PC-3 (cell line): ENCODE data around the gene FARP1. TPM values are rescaled to one million over a fixed set of nuclear protein-coding genes. Genes with fewer than 3 reads are reported as not detected.
A peak's percentile ranks its signal among the peaks of the same experiment; 100 is the strongest.

Source experiments
- ATAC-seq: fragments of 200-7000 bp; cut with Tn5 transposase; 2 replicates; pipeline ENCODE4 v1.9.1; 2020; ENCODE audit warnings: mild to moderate bottlenecking, moderate library complexity
- BruUV-seq: library from RNA; stranded (reverse); fragments of 400-500 nt; replicated peaks from 2 replicates; lab custom pipeline; 2021; lab: Mats Ljungman, UMichigan
- CTCF ChIA-PET: fragments of 300-600 bp; sonication (Branson Sonifier 250); formaldehyde crosslinking; loops from one replicate; lab custom pipeline; 2022; ENCODE audit warnings: antibody characterized with exemption; lab: Charles Lee
- POLR2A ChIA-PET: fragments of 300-600 bp; sonication (Branson Sonifier 250); formaldehyde crosslinking; loops from one replicate; lab custom pipeline; 2022; ENCODE audit warnings: antibody characterized with exemption; ENCODE audit not compliant: unreplicated experiment; lab: Charles Lee
- DNase-seq: peaks from one replicate; pipeline ENCODE4 v3.0.0-alpha.2; 2015
- H2AFZ ChIP-seq: fragments of 300-600 bp; sonication (generic); 2 replicates; pipeline ENCODE4 v1.6.0; 2016; ENCODE audit warnings: antibody characterized with exemption, low read length
- H3F3A ChIP-seq: fragments of 300-600 bp; sonication (generic); one replicate; pipeline ENCODE4 v1.6.0; 2017; ENCODE audit warnings: antibody characterized with exemption, low read length, control low read depth, mild to moderate bottlenecking; ENCODE audit not compliant: unreplicated experiment
- H3K27ac ChIP-seq: fragments of 300-600 bp; sonication (generic); 2 replicates; pipeline ENCODE4 v1.5.1; 2016; ENCODE audit warnings: mild to moderate bottlenecking, low read length
- H3K27me3 ChIP-seq: fragments of 300-600 bp; sonication (generic); 2 replicates; pipeline ENCODE4 v1.6.1; 2016; ENCODE audit warnings: low read length, mixed read lengths
- H3K36me3 ChIP-seq: fragments of 300-600 bp; sonication (generic); 2 replicates; pipeline ENCODE4 v1.6.1; 2016; ENCODE audit warnings: low read depth, mixed run types, low read length, mixed read lengths
- H3K4me1 ChIP-seq: fragments of 300-600 bp; sonication (generic); 2 replicates; pipeline ENCODE4 v1.5.1; 2016; ENCODE audit warnings: low read length; ENCODE audit not compliant: insufficient read depth
- H3K4me2 ChIP-seq: fragments of 300-600 bp; sonication (generic); 2 replicates; pipeline ENCODE4 v1.6.0; 2016; ENCODE audit warnings: low read length
- H3K4me3 ChIP-seq: fragments of 300-600 bp; sonication (generic); 2 replicates; pipeline ENCODE4 v1.5.1; 2016; ENCODE audit warnings: mild to moderate bottlenecking, low read length, mixed read lengths
- H3K79me2 ChIP-seq: fragments of 300-600 bp; sonication (generic); 2 replicates; pipeline ENCODE4 v1.6.1; 2017; ENCODE audit warnings: low read length, mixed read lengths
- H3K9ac ChIP-seq: fragments of 300-600 bp; sonication (generic); 2 replicates; pipeline ENCODE4 v1.6.0; 2016; ENCODE audit warnings: mild to moderate bottlenecking, low read length
- H3K9me2 ChIP-seq: fragments of 300-600 bp; sonication (generic); replicated peaks from 2 replicates; pipeline ENCODE4 v1.6.1; 2016; ENCODE audit warnings: mixed run types, low read length, mixed read lengths
- H3K9me3 ChIP-seq: fragments of 300-600 bp; sonication (generic); 2 replicates; pipeline ENCODE4 v1.6.1; 2016; ENCODE audit warnings: low read length, mixed read lengths
- H4K20me1 ChIP-seq: fragments of 300-600 bp; sonication (generic); 2 replicates; pipeline ENCODE4 v1.6.1; 2016; ENCODE audit warnings: low read length, mixed read lengths
- EZH2 ChIP-seq: fragments of 300-600 bp; sonication (generic); IDR thresholded peaks from one replicate; pipeline ENCODE4 v1.6.1; 2017; ENCODE audit warnings: antibody characterized with exemption, mild to moderate bottlenecking, low read length; ENCODE audit not compliant: unreplicated experiment
- EZH2phosphoT487 ChIP-seq: fragments of 300-600 bp; sonication (generic); IDR thresholded peaks from 2 replicates; pipeline ENCODE4 v1.6.1; 2018; ENCODE audit warnings: mild to moderate bottlenecking, antibody characterized with exemption, low read length, borderline replicate concordance
- intact Hi-C: fragments of 100-400 bp; cut with micrococcal nuclease; formaldehyde crosslinking; loops from 2 replicates; pipeline ENCODE4 v1.9.0; 2023
- total RNA-seq: library from RNA; depleted of rRNA; stranded (reverse); fragments of >200 nt; gene quantifications from 2 replicates; pipeline ENCODE4 v1.2.3, GENCODE V29; 2014
- TF ChIP-seq, protein P1 (sequence below): fragments of 300-600 bp; sonication (generic); conservative IDR thresholded peaks from 2 replicates; pipeline ENCODE4 v1.5.1; 2017; ENCODE audit warnings: antibody characterized with exemption, low read depth, mild to moderate bottlenecking, low read length

The FARP1 gene
- total RNA-seq, 1 experiment from 2014 or later, result 18.2 TPM

DNA sequence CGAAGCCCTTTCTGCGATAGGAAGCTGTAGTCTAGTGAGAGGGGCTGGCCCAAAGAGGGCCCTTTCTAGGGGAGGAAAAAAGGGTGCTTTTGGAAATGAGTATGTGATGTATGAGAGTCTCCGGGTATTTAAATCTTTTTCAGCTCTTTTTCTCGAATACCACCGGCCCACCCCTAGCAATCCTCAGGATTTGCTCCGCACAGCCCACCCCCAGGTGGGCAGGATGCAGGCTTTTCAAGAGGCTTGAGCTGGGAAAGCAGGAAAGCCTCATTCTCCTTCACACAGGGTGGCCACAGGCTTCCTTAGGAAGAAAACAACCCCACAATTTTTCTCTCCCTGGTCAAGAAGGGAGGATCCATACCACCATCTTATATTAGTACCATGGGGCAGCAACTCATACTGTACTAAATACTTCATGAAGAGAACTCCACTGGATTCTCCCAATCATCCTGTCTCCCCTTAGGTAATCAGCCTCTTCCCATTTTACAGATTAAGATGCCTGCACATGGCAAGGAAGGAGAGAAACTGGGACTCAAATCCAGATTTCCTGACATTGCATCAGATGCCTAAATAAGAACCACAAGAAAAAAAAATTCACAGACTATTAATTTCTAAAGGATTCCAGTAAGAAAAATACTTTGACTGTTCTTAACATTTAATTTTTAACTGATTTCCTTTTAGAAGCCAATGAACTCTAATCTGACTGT, 349.6 kb downstream of the FARP1 start:
- ATAC-seq (no peak), DNase-seq (no peak)
- Histone ChIP-seq H3F3A (no peaks in the 10 kb centered on the region), H3K27ac (no peak overlapping the region), H3K9me2 (no peaks in the 10 kb centered on the region), H2AFZ (no peak overlapping the region), H3K27me3 (no peaks in the 10 kb centered on the region), H3K4me1 (no peaks in the 10 kb centered on the region), H3K79me2 (peaks cover 79% of the 10 kb centered on the region), H3K36me3 (no peaks in the 10 kb centered on the region), H3K4me3 (no peak overlapping the region), H3K9me3 (no peaks in the 10 kb centered on the region), H3K9ac (no peak overlapping the region), H3K4me2 (no peak overlapping the region), H4K20me1 (no peaks in the 10 kb centered on the region)
- CTCF ChIA-PET, result no interaction called here
- intact Hi-C loops, result no loop called here
- BruUV-seq, result TSS peak; percentile 16
- POLR2A ChIA-PET, result no interaction called here
- TF ChIP-seq, protein P1, sequence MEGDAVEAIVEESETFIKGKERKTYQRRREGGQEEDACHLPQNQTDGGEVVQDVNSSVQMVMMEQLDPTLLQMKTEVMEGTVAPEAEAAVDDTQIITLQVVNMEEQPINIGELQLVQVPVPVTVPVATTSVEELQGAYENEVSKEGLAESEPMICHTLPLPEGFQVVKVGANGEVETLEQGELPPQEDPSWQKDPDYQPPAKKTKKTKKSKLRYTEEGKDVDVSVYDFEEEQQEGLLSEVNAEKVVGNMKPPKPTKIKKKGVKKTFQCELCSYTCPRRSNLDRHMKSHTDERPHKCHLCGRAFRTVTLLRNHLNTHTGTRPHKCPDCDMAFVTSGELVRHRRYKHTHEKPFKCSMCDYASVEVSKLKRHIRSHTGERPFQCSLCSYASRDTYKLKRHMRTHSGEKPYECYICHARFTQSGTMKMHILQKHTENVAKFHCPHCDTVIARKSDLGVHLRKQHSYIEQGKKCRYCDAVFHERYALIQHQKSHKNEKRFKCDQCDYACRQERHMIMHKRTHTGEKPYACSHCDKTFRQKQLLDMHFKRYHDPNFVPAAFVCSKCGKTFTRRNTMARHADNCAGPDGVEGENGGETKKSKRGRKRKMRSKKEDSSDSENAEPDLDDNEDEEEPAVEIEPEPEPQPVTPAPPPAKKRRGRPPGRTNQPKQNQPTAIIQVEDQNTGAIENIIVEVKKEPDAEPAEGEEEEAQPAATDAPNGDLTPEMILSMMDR, result no peak
- no peak for TF ChIP-seq EZH2phosphoT487
- no peak for TF ChIP-seq EZH2

DNA sequence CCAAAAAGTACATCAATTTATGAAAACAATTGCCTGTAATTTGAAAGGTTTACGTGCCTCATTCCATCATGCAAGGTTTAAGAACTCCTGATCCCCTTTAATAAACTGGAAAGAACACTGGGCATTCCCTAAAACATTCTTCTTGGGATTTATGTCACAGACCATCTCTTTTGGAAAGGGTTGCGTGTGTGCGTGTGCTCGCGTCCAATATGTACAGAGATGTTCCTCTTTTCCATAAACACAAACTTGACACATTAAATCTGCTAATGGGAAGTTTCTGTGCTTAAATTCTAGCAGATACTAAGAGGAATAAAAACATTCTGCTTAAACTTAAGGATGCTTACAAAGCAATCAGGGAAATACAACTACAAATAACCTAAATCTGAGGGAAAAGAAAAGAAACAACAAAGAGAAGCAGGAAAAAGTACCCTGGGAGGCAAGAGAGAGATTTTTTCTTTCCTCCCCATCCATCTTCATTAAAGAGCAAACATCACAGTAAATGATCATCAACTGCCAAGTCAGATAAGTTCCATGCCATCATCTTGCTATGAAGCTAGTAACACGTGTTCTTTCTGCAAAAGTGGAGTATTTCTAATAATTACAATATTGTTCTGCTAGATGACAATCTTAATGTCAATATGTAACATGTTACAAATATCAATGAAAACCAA, 350.3 kb downstream of the FARP1 start:
- BruUV-seq, result no TSS peak
- H3K36me3 ChIP-seq, result no peaks in the 10 kb centered on the region
- intact Hi-C loops, result no loop called here
- no peak overlapping the region for H3K4me3 ChIP-seq
- ATAC-seq (no peak), DNase-seq (no peak)
- H3F3A ChIP-seq, result no peaks in the 10 kb centered on the region
- ChIA-PET CTCF (no interaction called here), POLR2A (no interaction called here)
- H3K9me2 ChIP-seq, result no peaks in the 10 kb centered on the region
- no peaks in the 10 kb centered on the region for H3K9me3 ChIP-seq
- peaks cover 78% of the 10 kb centered on the region for H3K79me2 ChIP-seq
- no peak overlapping the region for H3K27ac ChIP-seq
- no peak overlapping the region for H3K9ac ChIP-seq
- H4K20me1 ChIP-seq, result no peaks in the 10 kb centered on the region
- TF ChIP-seq EZH2phosphoT487, result no peak
- TF ChIP-seq, protein P1, result no peak
- TF ChIP-seq EZH2, result no peak
- no peaks in the 10 kb centered on the region for H3K4me1 ChIP-seq
- no peak overlapping the region for H2AFZ ChIP-seq
- no peaks in the 10 kb centered on the region for H3K27me3 ChIP-seq
- H3K4me2 ChIP-seq, result no peak overlapping the region

DNA sequence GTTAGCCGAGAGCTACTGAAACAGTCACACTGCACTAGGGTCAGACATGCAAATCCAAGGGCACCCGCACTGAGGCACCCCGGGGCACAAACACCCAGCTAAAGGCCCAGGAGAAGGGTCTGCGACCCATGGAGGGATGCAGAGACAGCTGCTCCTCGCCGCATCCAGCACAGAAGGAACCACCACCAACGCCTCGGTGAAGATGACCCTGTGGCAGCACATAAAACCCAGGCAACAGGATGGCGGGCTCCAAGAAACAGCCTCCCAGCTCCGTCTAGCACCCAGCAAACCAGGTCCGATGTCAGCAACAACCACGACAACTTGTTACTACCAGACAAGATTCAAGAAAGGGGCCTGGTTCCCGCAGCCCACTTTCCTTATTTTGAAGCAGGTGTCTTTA, 351.9 kb downstream of the FARP1 start:
- DNase-seq, result no peak
- Histone ChIP-seq H2AFZ (no peak overlapping the region), H3K9me3 (no peaks in the 10 kb centered on the region), H3K27ac (no peak overlapping the region), H3K4me1 (no peaks in the 10 kb centered on the region), H3F3A (no peaks in the 10 kb centered on the region), H3K4me2 (no peak overlapping the region), H3K27me3 (no peaks in the 10 kb centered on the region), H3K36me3 (no peaks in the 10 kb centered on the region), H3K9ac (no peak overlapping the region), H3K9me2 (no peaks in the 10 kb centered on the region), H4K20me1 (no peaks in the 10 kb centered on the region), H3K79me2 (peaks cover 63% of the 10 kb centered on the region), H3K4me3 (no peak overlapping the region)
- no peak for TF ChIP-seq EZH2phosphoT487
- TF ChIP-seq EZH2, result no peak
- TF ChIP-seq, protein P1, result no peak
- intact Hi-C loops, result no loop called here
- ChIA-PET POLR2A (interaction anchor here (0.6 kb wide), 1 partner anchor 330 kb away, joined by 3 read pairs; no protein-coding TSS in a partner anchor), CTCF (interaction anchor here (0.6 kb wide), 1 partner anchor 461 kb away, joined by 4 read pairs; no protein-coding TSS in a partner anchor)
- no peak for ATAC-seq
- no TSS peak for BruUV-seq
